Stomach smooth muscle (tissue), 2 donors: ENCODE data around the gene ZNF445.
"Not testable (repeated sequence)": the region's sequence is repeated elsewhere in the genome, so short reads cannot be mapped to it uniquely, and the experiment has no call there.

Source experiments
- H3K27ac ChIP-seq: one replicate; pipeline ENCODE4 v1.7.0; 2013; ENCODE audit warnings: mild to moderate bottlenecking, low read length, inconsistent platforms
- H3K27me3 ChIP-seq, 2 donors: one replicate each; pipeline ENCODE4 v1.7.0; 2013; ENCODE audit warnings: low read length in 2 of 2; ENCODE audit not compliant: insufficient read depth in 2 of 2, control insufficient read depth in 1 of 2
- H3K36me3 ChIP-seq, 2 donors: one replicate each; pipeline ENCODE4 v1.7.0; 2013; ENCODE audit warnings: low read length in 2 of 2; ENCODE audit not compliant: control insufficient read depth in 2 of 2, insufficient read depth in 2 of 2
- H3K4me1 ChIP-seq: one replicate; pipeline ENCODE4 v1.7.0; 2013; ENCODE audit warnings: low read length; ENCODE audit not compliant: control insufficient read depth, insufficient read depth
- H3K4me3 ChIP-seq, 2 donors: one replicate each; pipeline ENCODE4 v1.7.0; 2013; ENCODE audit warnings: low read length in 2 of 2
- H3K9ac ChIP-seq, 2 donors: one replicate each; pipeline ENCODE4 v1.7.0; 2013; ENCODE audit warnings: low read length in 2 of 2, mild to moderate bottlenecking in 1 of 2
- H3K9me3 ChIP-seq, 2 donors: one replicate each; pipeline ENCODE4 v1.7.0; 2013; ENCODE audit warnings: low read length in 2 of 2; ENCODE audit not compliant: control insufficient read depth in 2 of 2
- donor health status: healthy.
- donor health status: Pancreatic carcinoma.

Gene ZNF445

GRCh38 chr3:44506556-44506955 lies 29.1 kb upstream of the ZNF445 start:
- peaks cover 11% of the 10 kb centered on the region for H3K4me1 ChIP-seq
- H3K27me3 ChIP-seq = no peaks in the 10 kb centered on the region
- H3K9me3 ChIP-seq = no peaks in the 10 kb centered on the region
- H3K4me3 ChIP-seq = no peak overlapping the region
- no peak overlapping the region for H3K9ac ChIP-seq
- peaks cover 4 to 9% of the 10 kb centered on the region in 2 donors for H3K36me3 ChIP-seq
- H3K27ac ChIP-seq = no peak overlapping the region

- Histone ChIP-seq H3K27ac (no peak overlapping the region), H3K9me3 (peaks cover 3 to 8% of the 10 kb centered on the region in 2 donors), H3K27me3 (no peaks in the 10 kb centered on the region), H3K4me3 (no peak overlapping the region), H3K4me1 (peaks cover 6% of the 10 kb centered on the region), H3K36me3 (peaks cover 16 to 22% of the 10 kb centered on the region in 2 donors), H3K9ac (no peak overlapping the region)
Observed at GRCh38 chr3:44504566-44504965, 27.1 kb upstream of the ZNF445 start.

- H3K27ac ChIP-seq, H3K4me1 ChIP-seq, H3K27me3 ChIP-seq, H3K9ac ChIP-seq, H3K4me3 ChIP-seq: not testable (repeated sequence)
- H3K9me3 ChIP-seq = peaks cover 9 to 14% of the 10 kb centered on the region in 2 donors
- peaks cover 24 to 28% of the 10 kb centered on the region in 2 donors for H3K36me3 ChIP-seq
Observed at GRCh38 chr3:44503178-44503577, 25.7 kb upstream of the ZNF445 start.

- H3K4me3 ChIP-seq = no peak overlapping the region
- peaks cover 2% of the 10 kb centered on the region for H3K4me1 ChIP-seq
- no peak overlapping the region for H3K9ac ChIP-seq
- no peaks in the 10 kb centered on the region for H3K27me3 ChIP-seq
- peaks cover 12 to 14% of the 10 kb centered on the region in 2 donors for H3K9me3 ChIP-seq
- H3K36me3 ChIP-seq = peaks cover 27 to 28% of the 10 kb centered on the region in 2 donors
- no peak overlapping the region for H3K27ac ChIP-seq
Observed at GRCh38 chr3:44501971-44502370, 24.5 kb upstream of the ZNF445 start.

- H3K4me3 ChIP-seq, H3K4me1 ChIP-seq, H3K27me3 ChIP-seq, H3K27ac ChIP-seq, H3K9ac ChIP-seq: not testable (repeated sequence)
- Histone ChIP-seq H3K36me3 (peaks cover 28 to 29% of the 10 kb centered on the region in 2 donors), H3K9me3 (peaks cover 12 to 14% of the 10 kb centered on the region in 2 donors)
Observed at GRCh38 chr3:44499899-44500168, 22.4 kb upstream of the ZNF445 start.

GRCh38 chr3:44499149-44499898 lies 21.9 kb upstream of the ZNF445 start:
- Histone ChIP-seq H3K4me1 (peaks cover 2% of the 10 kb centered on the region), H3K36me3 (peaks cover 28 to 29% of the 10 kb centered on the region in 2 donors), H3K27me3 (no peaks in the 10 kb centered on the region), H3K27ac (no peak overlapping the region), H3K9me3 (peaks cover 12 to 14% of the 10 kb centered on the region in 2 donors), H3K9ac (no peak overlapping the region), H3K4me3 (no peak overlapping the region)

- peaks cover 12 to 14% of the 10 kb centered on the region in 2 donors for H3K9me3 ChIP-seq
- no peak overlapping the region for H3K9ac ChIP-seq
Observed at GRCh38 chr3:44495636-44496415, 18.4 kb upstream of the ZNF445 start.

GRCh38 chr3:44492496-44492895 lies 15.0 kb upstream of the ZNF445 start:
- peaks cover 4 to 7% of the 10 kb centered on the region in 2 donors for H3K36me3 ChIP-seq
- no peak overlapping the region for H3K27ac ChIP-seq
- H3K9me3 ChIP-seq = no peaks in the 10 kb centered on the region
- no peak overlapping the region for H3K4me3 ChIP-seq
- H3K4me1 ChIP-seq = no peaks in the 10 kb centered on the region
- H3K27me3 ChIP-seq = no peaks in the 10 kb centered on the region
- no peak overlapping the region for H3K9ac ChIP-seq

More at GRCh38 chr3:44495636-44496415, 18.4 kb upstream of the ZNF445 start:
- Histone ChIP-seq H3K27ac (no peak overlapping the region), H3K4me1 (no peaks in the 10 kb centered on the region), H3K36me3 (peaks cover 20 to 21% of the 10 kb centered on the region in 2 donors), H3K4me3 (no peak overlapping the region), H3K27me3 (no peaks in the 10 kb centered on the region)

GRCh38 chr3:44482721-44483120 lies 5.3 kb upstream of the ZNF445 start:
- no peaks in the 10 kb centered on the region for H3K27me3 ChIP-seq
- H3K9me3 ChIP-seq = no peaks in the 10 kb centered on the region
- H3K9ac ChIP-seq = no peak overlapping the region
- no peak overlapping the region for H3K4me3 ChIP-seq
- H3K27ac ChIP-seq = no peak overlapping the region
- peaks cover 5% of the 10 kb centered on the region for H3K4me1 ChIP-seq
- H3K36me3 ChIP-seq = no peaks in the 10 kb centered on the region

- H3K36me3 ChIP-seq = no peaks in the 10 kb centered on the region
- H3K27me3 ChIP-seq = no peaks in the 10 kb centered on the region
- H3K9me3 ChIP-seq = no peaks in the 10 kb centered on the region
- H3K4me3 ChIP-seq = peak overlapping the region in 1 of 2 donors; percentile 22
- no peak overlapping the region for H3K9ac ChIP-seq
- peaks cover 11% of the 10 kb centered on the region for H3K4me1 ChIP-seq
- no peak overlapping the region for H3K27ac ChIP-seq
Observed at GRCh38 chr3:44478606-44479094, 1.2 kb upstream of the ZNF445 start.

- H3K9me3 ChIP-seq = no peaks in the 10 kb centered on the region
- peak overlapping the region; percentile 81 to 87 for H3K4me3 ChIP-seq
- peaks cover 11% of the 10 kb centered on the region for H3K4me1 ChIP-seq
- H3K36me3 ChIP-seq = no peaks in the 10 kb centered on the region
- H3K9ac ChIP-seq = peak overlapping the region; percentile 74 to 81
- no peaks in the 10 kb centered on the region for H3K27me3 ChIP-seq
- H3K27ac ChIP-seq = no peak overlapping the region
Observed at GRCh38 chr3:44478055-44478468, 592 bp upstream of the ZNF445 start.
